ENCODE data around the gene MAPK8IP1. TPM values are rescaled to one million over a fixed set of nuclear protein-coding genes. Genes with fewer than 3 reads are reported as not detected.

The MAPK8IP1 gene
- total and polyA plus RNA-seq, 2 donors from 2014 or later: 15.7 to 24.8 TPM

DNA sequence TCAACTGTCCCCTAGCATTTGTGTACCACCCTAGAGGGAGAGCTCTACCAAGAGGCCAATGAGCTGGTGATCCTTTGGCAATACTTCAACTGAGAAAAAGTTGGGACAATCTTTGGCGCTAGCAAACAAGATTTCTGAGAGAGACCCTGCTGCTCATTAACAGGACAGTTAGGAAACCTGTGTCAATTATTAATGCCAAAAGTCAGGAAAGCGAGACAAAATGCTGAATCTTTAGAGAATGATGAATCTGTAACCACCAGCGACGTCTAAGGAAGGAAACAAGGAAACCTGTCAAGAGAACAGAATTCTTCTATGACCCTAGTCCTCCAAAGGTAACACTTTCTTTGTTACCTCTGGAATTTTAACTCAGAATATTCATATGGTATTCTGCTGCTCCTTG, 56.9 kb downstream of the MAPK8IP1 start:
- intact Hi-C loops (cut with DNase I): no loop called here
- no peaks in the 10 kb centered on the region for H3K27me3 ChIP-seq (ENCODE audit: control insufficient read depth, insufficient read depth, low read length)
- TF ChIP-seq, protein P1, sequence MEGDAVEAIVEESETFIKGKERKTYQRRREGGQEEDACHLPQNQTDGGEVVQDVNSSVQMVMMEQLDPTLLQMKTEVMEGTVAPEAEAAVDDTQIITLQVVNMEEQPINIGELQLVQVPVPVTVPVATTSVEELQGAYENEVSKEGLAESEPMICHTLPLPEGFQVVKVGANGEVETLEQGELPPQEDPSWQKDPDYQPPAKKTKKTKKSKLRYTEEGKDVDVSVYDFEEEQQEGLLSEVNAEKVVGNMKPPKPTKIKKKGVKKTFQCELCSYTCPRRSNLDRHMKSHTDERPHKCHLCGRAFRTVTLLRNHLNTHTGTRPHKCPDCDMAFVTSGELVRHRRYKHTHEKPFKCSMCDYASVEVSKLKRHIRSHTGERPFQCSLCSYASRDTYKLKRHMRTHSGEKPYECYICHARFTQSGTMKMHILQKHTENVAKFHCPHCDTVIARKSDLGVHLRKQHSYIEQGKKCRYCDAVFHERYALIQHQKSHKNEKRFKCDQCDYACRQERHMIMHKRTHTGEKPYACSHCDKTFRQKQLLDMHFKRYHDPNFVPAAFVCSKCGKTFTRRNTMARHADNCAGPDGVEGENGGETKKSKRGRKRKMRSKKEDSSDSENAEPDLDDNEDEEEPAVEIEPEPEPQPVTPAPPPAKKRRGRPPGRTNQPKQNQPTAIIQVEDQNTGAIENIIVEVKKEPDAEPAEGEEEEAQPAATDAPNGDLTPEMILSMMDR (IDR thresholded peaks at IDR 0.05; ENCODE audit: borderline replicate concordance, extremely low read depth, insufficient read depth): no peak
- peaks cover 0 to 6% (median 6%) of the 10 kb centered on the region in 3 donors for H3K4me1 ChIP-seq (ENCODE audit: control insufficient read depth in 2 of 3, insufficient read depth in 2 of 3, low read depth in 1 of 3, low read length in 3 of 3)
- no peak overlapping the region for H3K9ac ChIP-seq (ENCODE audit: low read length in 3 of 3)
- H3K9me3 ChIP-seq (ENCODE audit: control insufficient read depth in 2 of 3, insufficient read depth in 1 of 3, low read length in 3 of 3): no peaks in the 10 kb centered on the region
- H3K36me3 ChIP-seq (ENCODE audit: control insufficient read depth in 2 of 3, insufficient read depth in 3 of 3, low read length in 3 of 3): peaks cover 0 to 13% (median 10%) of the 10 kb centered on the region in 3 donors
- peak in 2 of 5 donors; percentile 38 to 41 for DNase-seq
- no peak overlapping the region for H3K27ac ChIP-seq (ENCODE audit: low read depth in 2 of 2, low read length in 2 of 2)
- H3K4me3 ChIP-seq (ENCODE audit: low read length in 3 of 3): no peak overlapping the region
- FAIRE-seq: peak; percentile 30

DNA sequence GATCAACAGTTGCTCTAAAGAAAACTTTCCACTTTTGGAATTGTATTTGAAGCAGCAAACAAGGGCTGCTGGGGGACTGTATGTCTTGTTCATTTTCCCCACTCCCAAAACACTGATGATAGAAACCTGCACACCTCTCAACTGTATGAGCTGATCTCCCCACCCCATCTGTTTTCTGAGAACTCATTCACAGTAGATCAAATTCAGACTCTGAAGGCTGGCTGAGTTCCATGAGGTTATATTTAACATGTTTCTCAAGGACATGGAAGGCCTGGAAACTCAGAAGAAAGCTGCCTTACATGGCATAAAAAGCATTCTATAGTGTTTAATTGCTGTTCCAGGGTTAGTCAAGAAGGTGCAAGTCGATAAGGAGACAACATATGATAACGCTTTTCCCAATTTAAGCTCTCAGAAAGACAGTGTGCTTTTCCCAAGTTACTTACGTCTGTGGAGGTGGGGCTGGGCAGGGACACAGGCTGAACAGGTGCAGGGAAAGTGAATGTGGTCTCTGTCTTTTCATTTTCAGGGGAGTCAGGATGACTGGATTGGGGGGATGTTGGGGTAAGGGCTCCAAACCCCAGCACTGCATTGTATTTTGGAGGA, 60.0 kb downstream of the MAPK8IP1 start:
- Histone ChIP-seq H3K9me3 (ENCODE audit: control insufficient read depth in 2 of 3, insufficient read depth in 1 of 3, low read length in 3 of 3) (no peaks in the 10 kb centered on the region), H3K27ac (ENCODE audit: low read depth in 2 of 2, low read length in 2 of 2) (peak overlapping the region; percentile 24 to 33), H3K9ac (ENCODE audit: low read length in 3 of 3) (no peak overlapping the region), H3K27me3 (ENCODE audit: control insufficient read depth, insufficient read depth, low read length) (no peaks in the 10 kb centered on the region), H3K4me1 (ENCODE audit: control insufficient read depth in 2 of 3, insufficient read depth in 2 of 3, low read depth in 1 of 3, low read length in 3 of 3) (peaks cover 0 to 10% (median 6%) of the 10 kb centered on the region in 3 donors), H3K36me3 (ENCODE audit: control insufficient read depth in 2 of 3, insufficient read depth in 3 of 3, low read length in 3 of 3) (peaks cover 0 to 18% (median 10%) of the 10 kb centered on the region in 3 donors), H3K4me3 (ENCODE audit: low read length in 3 of 3) (no peak overlapping the region)
- TF ChIP-seq, protein P1 (IDR thresholded peaks at IDR 0.05; ENCODE audit: borderline replicate concordance, extremely low read depth, insufficient read depth): no peak
- DNase-seq (no peak), FAIRE-seq (no peak)
- intact Hi-C loops (cut with DNase I): no loop called here

DNA sequence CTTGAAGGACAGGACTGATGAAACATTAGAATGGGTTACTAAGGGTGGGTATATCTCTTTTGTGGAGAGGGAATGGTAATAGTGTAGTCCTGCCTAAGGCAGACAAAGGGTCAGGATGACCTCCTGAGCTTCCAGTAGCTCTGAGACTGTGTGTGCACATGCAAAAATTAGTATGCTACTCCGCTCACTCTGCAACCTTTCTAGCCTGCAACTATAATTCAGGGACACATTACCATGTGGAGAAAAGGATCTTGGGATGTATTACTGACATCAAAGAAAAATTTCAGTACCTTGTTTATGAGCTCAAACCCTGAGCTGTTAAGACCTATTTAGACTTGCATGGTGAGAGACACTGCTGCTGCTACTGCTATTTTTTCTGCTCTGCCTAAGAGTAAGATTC, 62.4 kb downstream of the MAPK8IP1 start:
- FAIRE-seq: no peak
- no peak overlapping the region for H3K9ac ChIP-seq (ENCODE audit: low read length in 3 of 3)
- H3K4me1 ChIP-seq (ENCODE audit: control insufficient read depth in 2 of 3, insufficient read depth in 2 of 3, low read depth in 1 of 3, low read length in 3 of 3): peaks cover 0 to 10% (median 0%) of the 10 kb centered on the region in 3 donors
- no peak for DNase-seq
- peaks cover 0 to 19% (median 13%) of the 10 kb centered on the region in 3 donors for H3K36me3 ChIP-seq (ENCODE audit: control insufficient read depth in 2 of 3, insufficient read depth in 3 of 3, low read length in 3 of 3)
- TF ChIP-seq, protein P1 (IDR thresholded peaks at IDR 0.05; ENCODE audit: borderline replicate concordance, extremely low read depth, insufficient read depth): no peak
- no peak overlapping the region for H3K4me3 ChIP-seq (ENCODE audit: low read length in 3 of 3)
- no peaks in the 10 kb centered on the region for H3K9me3 ChIP-seq (ENCODE audit: control insufficient read depth in 2 of 3, insufficient read depth in 1 of 3, low read length in 3 of 3)
- H3K27ac ChIP-seq (ENCODE audit: low read depth in 2 of 2, low read length in 2 of 2): peak overlapping the region in 1 of 2 donors; percentile 8
- H3K27me3 ChIP-seq (ENCODE audit: control insufficient read depth, insufficient read depth, low read length): no peaks in the 10 kb centered on the region
- intact Hi-C loops (cut with DNase I): no loop called here

Data from kidney (tissue), 14 donors.